HCT116 (cell line): ENCODE measurements around the gene CTU1. TPM values are rescaled to one million over a fixed set of nuclear protein-coding genes. Genes with fewer than 3 reads are reported as not detected.

Experiments used
- ATAC-seq: fragments of 200-7000 bp; cut with Tn5 transposase; 2 replicates; pipeline ENCODE4 v1.9.1; 2020; ENCODE audit warnings: mild to moderate bottlenecking, moderate library complexity
- BruUV-seq: library from RNA; stranded (reverse); fragments of 400-500 nt; replicated peaks from 2 replicates; lab custom pipeline; 2021; lab: Mats Ljungman, UMichigan
- CTCF ChIA-PET: fragments of 300-600 bp; sonication (Branson Sonifier 250); formaldehyde crosslinking; loops from one replicate; lab custom pipeline; 2021; ENCODE audit warnings: antibody characterized with exemption; lab: Charles Lee
- POLR2A ChIA-PET: fragments of 300-600, 350-600 bp; sonication (Branson Sonifier 250); formaldehyde crosslinking; loops from one replicate; lab custom pipeline; 2021; ENCODE audit warnings: antibody characterized with exemption; lab: Charles Lee
- RAD21 ChIA-PET, 2 experiments: fragments of 300-600 bp; sonication (Branson Sonifier 250); formaldehyde crosslinking; loops; one replicate each; lab custom pipeline; 2023; ENCODE audit warnings: low total read pairs in 2 of 2; ENCODE audit not compliant: uncharacterized antibody in 2 of 2, unreplicated experiment in 2 of 2, low non-redundant PET in 1 of 2; lab: Charles Lee
- DNase-seq: peaks from one replicate; pipeline ENCODE4 v3.0.0-alpha.2; 2010; ENCODE audit warnings: low read depth, low spot score
- H2AFZ ChIP-seq: fragments of 200-600 bp; shearing (Covaris generic), sonication (generic); 2 replicates; pipeline ENCODE4 v1.6.1; 2017; ENCODE audit warnings: low read depth, mixed run types, mixed read lengths, antibody characterized with exemption, low read length; ENCODE audit not compliant: poor library complexity, severe bottlenecking
- H3K27ac ChIP-seq: 2 replicates; pipeline ENCODE4 v1.5.1; 2012; ENCODE audit warnings: low read depth, low read length
- H3K27me3 ChIP-seq: fragments of 200-600 bp; sonication (generic); 2 replicates; pipeline ENCODE4 v1.6.1; 2016; ENCODE audit warnings: mixed run types, low read length, mixed read lengths; ENCODE audit not compliant: insufficient read depth
- H3K36me3 ChIP-seq, 2 experiments: fragments of 200-500 bp in 1 of 2; fragments of 200-600 bp in 1 of 2; sonication (Bioruptor generic) in 1 of 2; sonication (generic) in 1 of 2; 2 replicates each; pipeline versions ENCODE4 v1.5.1 to v1.6.1; 2014 to 2016; ENCODE audit warnings: low read length in 2 of 2, inconsistent platforms in 1 of 2, mixed read lengths in 1 of 2, mixed run types in 1 of 2; ENCODE audit not compliant: insufficient read depth in 2 of 2, control insufficient read depth in 1 of 2
- H3K4me1 ChIP-seq, 2 experiments: fragments of 200-600 bp in 1 of 2; sonication (generic) in 1 of 2; 2 replicates each; pipeline versions ENCODE4 v1.5.1 to v1.6.1; 2012 to 2017; ENCODE audit warnings: low read length in 2 of 2, inconsistent platforms in 1 of 2, mild to moderate bottlenecking in 1 of 2, mixed read lengths in 1 of 2, mixed run types in 1 of 2, moderate library complexity in 1 of 2; ENCODE audit not compliant: insufficient read depth in 2 of 2, control insufficient read depth in 1 of 2
- H3K4me2 ChIP-seq: fragments of 200-600 bp; sonication (generic); 2 replicates; pipeline ENCODE4 v1.6.1; 2017; ENCODE audit warnings: mixed run types, low read length, mixed read lengths
- H3K4me3 ChIP-seq, 2 experiments: fragments of 200-600 bp in 1 of 2; sonication (generic) in 1 of 2; replicated peaks in 1 of 2; 2 replicates each; pipeline ENCODE4 v1.5.1; 2011 to 2016; ENCODE audit warnings: low read length in 2 of 2, control low read depth in 1 of 2, low read depth in 1 of 2, mild to moderate bottlenecking in 1 of 2, mixed read lengths in 1 of 2, mixed run types in 1 of 2
- H3K79me2 ChIP-seq: fragments of 200-600 bp; sonication (generic); 2 replicates; pipeline ENCODE4 v1.6.1; 2017; ENCODE audit warnings: mild to moderate bottlenecking, mixed run types, low read length, moderate library complexity, mixed read lengths; ENCODE audit not compliant: insufficient read depth
- H3K9ac ChIP-seq: fragments of 200-600 bp; sonication (generic); 2 replicates; pipeline ENCODE4 v1.6.1; 2016; ENCODE audit warnings: low read length, mixed read lengths
- H3K9me2 ChIP-seq: fragments of 200-600 bp; sonication (generic), shearing (Covaris generic); 2 replicates; pipeline ENCODE4 v1.6.1; 2017; ENCODE audit warnings: mixed run types, mild to moderate bottlenecking, moderate library complexity; ENCODE audit not compliant: insufficient read depth
- H3K9me3 ChIP-seq, 2 experiments: fragments of 200-500 bp in 1 of 2; fragments of 200-600 bp in 1 of 2; sonication (Bioruptor generic) in 1 of 2; sonication (generic) in 1 of 2; 2 replicates each; pipeline ENCODE4 v1.6.1; 2014 to 2017; ENCODE audit warnings: low read length in 2 of 2, mixed read lengths in 2 of 2, inconsistent platforms in 1 of 2, low read depth in 1 of 2, mild to moderate bottlenecking in 1 of 2, mixed run types in 1 of 2, moderate library complexity in 1 of 2; ENCODE audit not compliant: control insufficient read depth in 1 of 2, insufficient read depth in 1 of 2
- H4K20me1 ChIP-seq: fragments of 200-600 bp; sonication (generic), shearing (Covaris generic); 2 replicates; pipeline ENCODE4 v1.6.1; 2017; ENCODE audit warnings: mixed run types, mild to moderate bottlenecking, moderate library complexity; ENCODE audit not compliant: insufficient read depth
- ELF1 ChIP-seq: IDR thresholded peaks from 2 replicates; pipeline ENCODE4 v1.6.1; 2012; ENCODE audit warnings: low read depth, borderline replicate concordance
- EZH2phosphoT487 ChIP-seq: fragments of 200-600 bp; IDR thresholded peaks from 2 replicates; pipeline ENCODE4 v1.6.1; 2018; ENCODE audit warnings: antibody characterized with exemption, borderline replicate concordance
- FOSL1 ChIP-seq: IDR thresholded peaks from 2 replicates; pipeline ENCODE4 v1.6.1; 2012; ENCODE audit warnings: low read depth
- JUND ChIP-seq: IDR thresholded peaks from 2 replicates; pipeline ENCODE4 v1.6.1; 2012
- POLR2A ChIP-seq: IDR thresholded peaks from 2 replicates; pipeline ENCODE4 v1.7.0; 2011; ENCODE audit warnings: borderline replicate concordance; ENCODE audit not compliant: insufficient read depth, insufficient read length; ENCODE audit errors: extremely low read depth
- RAD21 ChIP-seq: IDR thresholded peaks from 2 replicates; pipeline ENCODE4 v1.6.1; 2012; ENCODE audit warnings: low read depth, mild to moderate bottlenecking
- SIN3A ChIP-seq: IDR thresholded peaks from 2 replicates; pipeline ENCODE4 v1.6.1; 2012; ENCODE audit warnings: low read depth
- SP1 ChIP-seq: IDR thresholded peaks from 2 replicates; pipeline ENCODE4 v1.6.1; 2012; ENCODE audit warnings: low read depth
- SRF ChIP-seq: IDR thresholded peaks from 2 replicates; pipeline ENCODE4 v1.6.1; 2012; ENCODE audit warnings: low read depth
- YY1 ChIP-seq: IDR thresholded peaks from 2 replicates; pipeline ENCODE4 v1.6.1; 2011; ENCODE audit warnings: low read length, low read depth, moderate library complexity, mild to moderate bottlenecking; ENCODE audit not compliant: insufficient replicate concordance; ENCODE audit errors: extremely low read depth
- intact Hi-C: fragments of 100-400 bp; cut with micrococcal nuclease; formaldehyde crosslinking; loops from 2 replicates; pipeline ENCODE4 v1.10.0; 2022
- total RNA-seq: library from RNA; stranded (reverse); gene quantifications from one replicate; pipeline ENCODE4 v1.2.1, GENCODE V29; 2021; ENCODE audit not compliant: unreplicated experiment
- TF ChIP-seq, protein P1 (sequence below): IDR thresholded peaks from 2 replicates; pipeline ENCODE4 v1.6.1; 2011; ENCODE audit warnings: mild to moderate bottlenecking, low read length, moderate library complexity; ENCODE audit not compliant: insufficient replicate concordance; ENCODE audit errors: extremely low read depth
- TF ChIP-seq, protein P2 (sequence below): IDR thresholded peaks from 2 replicates; pipeline ENCODE4 v1.6.1; 2012
- TF ChIP-seq, protein P3 (sequence below), 3 experiments: fragments of 200-600 bp in 1 of 3; sonication (generic) in 1 of 3; IDR thresholded peaks in 2 of 3; conservative IDR thresholded peaks in 1 of 3; 2 replicates each; pipeline ENCODE4 v1.5.1; 2012 to 2017; ENCODE audit warnings: low read depth in 2 of 3, low read length in 2 of 3, antibody characterized with exemption in 1 of 3, borderline replicate concordance in 1 of 3, control low read depth in 1 of 3, mild to moderate bottlenecking in 1 of 3, mixed read lengths in 1 of 3, mixed run types in 1 of 3, moderate library complexity in 1 of 3; ENCODE audit not compliant: insufficient read depth in 1 of 3
- TF ChIP-seq, protein P4 (sequence below): IDR thresholded peaks from 2 replicates; pipeline ENCODE4 v1.6.1; 2012; ENCODE audit warnings: low read depth
- TF ChIP-seq, protein P5 (sequence below): IDR thresholded peaks from 2 replicates; pipeline ENCODE4 v1.6.1; 2012

Gene CTU1
- total RNA-seq, 1 experiment from 2014 or later, result 14.0 TPM

DNA sequence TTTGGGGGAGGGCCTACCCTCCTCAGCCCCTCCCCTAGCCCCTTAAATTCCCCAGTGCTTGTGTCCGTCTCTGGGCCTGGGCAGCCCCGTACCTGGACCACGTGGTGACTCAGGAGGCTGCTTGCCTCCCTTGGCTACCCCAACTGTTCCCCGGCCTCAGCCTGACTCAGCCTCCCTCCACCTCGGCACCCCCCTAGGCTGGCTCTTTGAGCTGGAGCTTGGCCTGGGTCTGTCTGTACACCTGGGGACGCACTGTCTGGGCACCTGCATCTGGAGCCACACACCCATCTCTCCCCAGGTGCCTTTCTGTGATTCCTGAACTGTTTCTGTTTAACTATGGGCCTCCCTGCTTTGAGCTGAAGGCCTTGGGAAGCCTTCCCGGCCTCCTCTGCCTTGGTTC lies 23.7 kb downstream of the CTU1 start:
- H4K20me1 ChIP-seq, result no peaks in the 10 kb centered on the region
- H3K27ac ChIP-seq, result no peak overlapping the region
- H3K9ac ChIP-seq, result no peak overlapping the region
- no peaks in the 10 kb centered on the region for H3K4me1 ChIP-seq
- ATAC-seq (no peak), DNase-seq (no peak)
- H3K4me2 ChIP-seq, result no peak overlapping the region
- H3K9me2 ChIP-seq, result no peaks in the 10 kb centered on the region
- TF ChIP-seq JUND, result no peak
- TF ChIP-seq YY1, result no peak
- TF ChIP-seq, protein P1, sequence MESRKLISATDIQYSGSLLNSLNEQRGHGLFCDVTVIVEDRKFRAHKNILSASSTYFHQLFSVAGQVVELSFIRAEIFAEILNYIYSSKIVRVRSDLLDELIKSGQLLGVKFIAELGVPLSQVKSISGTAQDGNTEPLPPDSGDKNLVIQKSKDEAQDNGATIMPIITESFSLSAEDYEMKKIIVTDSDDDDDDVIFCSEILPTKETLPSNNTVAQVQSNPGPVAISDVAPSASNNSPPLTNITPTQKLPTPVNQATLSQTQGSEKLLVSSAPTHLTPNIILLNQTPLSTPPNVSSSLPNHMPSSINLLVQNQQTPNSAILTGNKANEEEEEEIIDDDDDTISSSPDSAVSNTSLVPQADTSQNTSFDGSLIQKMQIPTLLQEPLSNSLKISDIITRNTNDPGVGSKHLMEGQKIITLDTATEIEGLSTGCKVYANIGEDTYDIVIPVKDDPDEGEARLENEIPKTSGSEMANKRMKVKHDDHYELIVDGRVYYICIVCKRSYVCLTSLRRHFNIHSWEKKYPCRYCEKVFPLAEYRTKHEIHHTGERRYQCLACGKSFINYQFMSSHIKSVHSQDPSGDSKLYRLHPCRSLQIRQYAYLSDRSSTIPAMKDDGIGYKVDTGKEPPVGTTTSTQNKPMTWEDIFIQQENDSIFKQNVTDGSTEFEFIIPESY, result no peak
- TF ChIP-seq, protein P2, sequence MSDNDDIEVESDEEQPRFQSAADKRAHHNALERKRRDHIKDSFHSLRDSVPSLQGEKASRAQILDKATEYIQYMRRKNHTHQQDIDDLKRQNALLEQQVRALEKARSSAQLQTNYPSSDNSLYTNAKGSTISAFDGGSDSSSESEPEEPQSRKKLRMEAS, result no peak
- no peak for TF ChIP-seq POLR2A
- TF ChIP-seq SIN3A, result no peak
- TF ChIP-seq, protein P3, sequence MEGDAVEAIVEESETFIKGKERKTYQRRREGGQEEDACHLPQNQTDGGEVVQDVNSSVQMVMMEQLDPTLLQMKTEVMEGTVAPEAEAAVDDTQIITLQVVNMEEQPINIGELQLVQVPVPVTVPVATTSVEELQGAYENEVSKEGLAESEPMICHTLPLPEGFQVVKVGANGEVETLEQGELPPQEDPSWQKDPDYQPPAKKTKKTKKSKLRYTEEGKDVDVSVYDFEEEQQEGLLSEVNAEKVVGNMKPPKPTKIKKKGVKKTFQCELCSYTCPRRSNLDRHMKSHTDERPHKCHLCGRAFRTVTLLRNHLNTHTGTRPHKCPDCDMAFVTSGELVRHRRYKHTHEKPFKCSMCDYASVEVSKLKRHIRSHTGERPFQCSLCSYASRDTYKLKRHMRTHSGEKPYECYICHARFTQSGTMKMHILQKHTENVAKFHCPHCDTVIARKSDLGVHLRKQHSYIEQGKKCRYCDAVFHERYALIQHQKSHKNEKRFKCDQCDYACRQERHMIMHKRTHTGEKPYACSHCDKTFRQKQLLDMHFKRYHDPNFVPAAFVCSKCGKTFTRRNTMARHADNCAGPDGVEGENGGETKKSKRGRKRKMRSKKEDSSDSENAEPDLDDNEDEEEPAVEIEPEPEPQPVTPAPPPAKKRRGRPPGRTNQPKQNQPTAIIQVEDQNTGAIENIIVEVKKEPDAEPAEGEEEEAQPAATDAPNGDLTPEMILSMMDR (IDR thresholded peaks at IDR 0.05 in 2 of 3, conservative IDR thresholded peaks at IDR 0.05 in 1 of 3; ENCODE audit: borderline replicate concordance in 1 of 3, insufficient read depth in 1 of 3, low read depth in 2 of 3, low read length in 2 of 3), result no peak
- no peak for TF ChIP-seq SP1
- no peak for TF ChIP-seq RAD21
- TF ChIP-seq, protein P4, sequence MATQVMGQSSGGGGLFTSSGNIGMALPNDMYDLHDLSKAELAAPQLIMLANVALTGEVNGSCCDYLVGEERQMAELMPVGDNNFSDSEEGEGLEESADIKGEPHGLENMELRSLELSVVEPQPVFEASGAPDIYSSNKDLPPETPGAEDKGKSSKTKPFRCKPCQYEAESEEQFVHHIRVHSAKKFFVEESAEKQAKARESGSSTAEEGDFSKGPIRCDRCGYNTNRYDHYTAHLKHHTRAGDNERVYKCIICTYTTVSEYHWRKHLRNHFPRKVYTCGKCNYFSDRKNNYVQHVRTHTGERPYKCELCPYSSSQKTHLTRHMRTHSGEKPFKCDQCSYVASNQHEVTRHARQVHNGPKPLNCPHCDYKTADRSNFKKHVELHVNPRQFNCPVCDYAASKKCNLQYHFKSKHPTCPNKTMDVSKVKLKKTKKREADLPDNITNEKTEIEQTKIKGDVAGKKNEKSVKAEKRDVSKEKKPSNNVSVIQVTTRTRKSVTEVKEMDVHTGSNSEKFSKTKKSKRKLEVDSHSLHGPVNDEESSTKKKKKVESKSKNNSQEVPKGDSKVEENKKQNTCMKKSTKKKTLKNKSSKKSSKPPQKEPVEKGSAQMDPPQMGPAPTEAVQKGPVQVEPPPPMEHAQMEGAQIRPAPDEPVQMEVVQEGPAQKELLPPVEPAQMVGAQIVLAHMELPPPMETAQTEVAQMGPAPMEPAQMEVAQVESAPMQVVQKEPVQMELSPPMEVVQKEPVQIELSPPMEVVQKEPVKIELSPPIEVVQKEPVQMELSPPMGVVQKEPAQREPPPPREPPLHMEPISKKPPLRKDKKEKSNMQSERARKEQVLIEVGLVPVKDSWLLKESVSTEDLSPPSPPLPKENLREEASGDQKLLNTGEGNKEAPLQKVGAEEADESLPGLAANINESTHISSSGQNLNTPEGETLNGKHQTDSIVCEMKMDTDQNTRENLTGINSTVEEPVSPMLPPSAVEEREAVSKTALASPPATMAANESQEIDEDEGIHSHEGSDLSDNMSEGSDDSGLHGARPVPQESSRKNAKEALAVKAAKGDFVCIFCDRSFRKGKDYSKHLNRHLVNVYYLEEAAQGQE, result no peak
- no peak for TF ChIP-seq ELF1
- no peak for TF ChIP-seq SRF
- TF ChIP-seq FOSL1, result no peak
- TF ChIP-seq, protein P5, sequence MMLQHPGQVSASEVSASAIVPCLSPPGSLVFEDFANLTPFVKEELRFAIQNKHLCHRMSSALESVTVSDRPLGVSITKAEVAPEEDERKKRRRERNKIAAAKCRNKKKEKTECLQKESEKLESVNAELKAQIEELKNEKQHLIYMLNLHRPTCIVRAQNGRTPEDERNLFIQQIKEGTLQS, result no peak
- TF ChIP-seq EZH2phosphoT487, result no peak
- H3K27me3 ChIP-seq, result no peaks in the 10 kb centered on the region
- no peaks in the 10 kb centered on the region for H3K79me2 ChIP-seq
- no peak overlapping the region for H3K4me3 ChIP-seq
- ChIA-PET CTCF (no interaction called here), POLR2A (no interaction called here), RAD21 (no interaction called here)
- no peaks in the 10 kb centered on the region for H3K9me3 ChIP-seq
- intact Hi-C loops, result no loop called here
- no peak overlapping the region for H2AFZ ChIP-seq
- no TSS peak for BruUV-seq
- no peaks in the 10 kb centered on the region for H3K36me3 ChIP-seq
